ENCODE data around the gene PLEKHG2. TPM values are rescaled to one million over a fixed set of nuclear protein-coding genes. Genes with fewer than 3 reads are reported as not detected.

Gene PLEKHG2
- polyA plus RNA-seq, 1 donor from 2014 or later: 14.3 TPM

- Histone ChIP-seq H3K4me2 (ENCODE audit: low read length) (no peak overlapping the region), H3K9me3 (ENCODE audit: low read length) (no peaks in the 10 kb centered on the region)
These were observed 25.9 kb downstream of the PLEKHG2 start for GRCh38 chr19:39438270-39438934.

More at GRCh38 chr19:39438270-39438934, 25.9 kb downstream of the PLEKHG2 start:
- peaks cover 16% of the 10 kb centered on the region for H3K79me2 ChIP-seq (replicated peaks; ENCODE audit: insufficient read depth, low read length)
- no peak overlapping the region for H3K4me3 ChIP-seq (ENCODE audit: low read length)
- no peak overlapping the region for H3K9ac ChIP-seq (ENCODE audit: low read length)
- H3F3A ChIP-seq (ENCODE audit: insufficient read depth, low read length, poor library complexity, severe bottlenecking): peaks cover 4% of the 10 kb centered on the region
- H2AFZ ChIP-seq (ENCODE audit: low read depth, low read length): no peak overlapping the region
- H3K36me3 ChIP-seq (ENCODE audit: insufficient read depth, low read length): no peaks in the 10 kb centered on the region
- no peaks in the 10 kb centered on the region for H3K9me2 ChIP-seq (ENCODE audit: insufficient read depth, low read length)
- no peak for TF ChIP-seq REST (IDR thresholded peaks at IDR 0.05; ENCODE audit: borderline replicate concordance)
- TF ChIP-seq CTCF (IDR thresholded peaks at IDR 0.05; ENCODE audit: poor library complexity, severe bottlenecking): no peak
- no peak for TF ChIP-seq EZH2 (IDR thresholded peaks at IDR 0.05; ENCODE audit: borderline replicate concordance, insufficient read depth, low read length, poor library complexity, severe bottlenecking)
- no peak for TF ChIP-seq EP300 (conservative IDR thresholded peaks at IDR 0.05; ENCODE audit: poor library complexity, severe bottlenecking)
- TF ChIP-seq MXI1 (conservative IDR thresholded peaks at IDR 0.05; ENCODE audit: poor library complexity, severe bottlenecking): no peak
- no peak for TF ChIP-seq POLR2AphosphoS5 (IDR thresholded peaks at IDR 0.05)
- TF ChIP-seq SMC3 (conservative IDR thresholded peaks at IDR 0.05; ENCODE audit: poor library complexity): no peak
- no peak for TF ChIP-seq TAF1 (IDR thresholded peaks at IDR 0.05; ENCODE audit: low read depth)
- H4K20me1 ChIP-seq (ENCODE audit: insufficient read depth): no peaks in the 10 kb centered on the region
- H3K27me3 ChIP-seq (ENCODE audit: insufficient read depth, low read depth, low read length): no peaks in the 10 kb centered on the region
- H3K27ac ChIP-seq (ENCODE audit: low read length): no peak overlapping the region

Measured in neural cell (in vitro differentiated cells).